GM12891 (cell line): ENCODE measurements around the gene ZNF580.

Experiments used
- POLR2AphosphoS5 ChIP-seq: IDR thresholded peaks from 2 replicates; pipeline ENCODE4 v1.6.1; 2011; ENCODE audit warnings: low read depth, low read length, control low read depth
- TAF1 ChIP-seq: IDR thresholded peaks from 2 replicates; pipeline ENCODE4 v1.6.1; 2011; ENCODE audit warnings: low read depth, low read length, control low read depth

DNA sequence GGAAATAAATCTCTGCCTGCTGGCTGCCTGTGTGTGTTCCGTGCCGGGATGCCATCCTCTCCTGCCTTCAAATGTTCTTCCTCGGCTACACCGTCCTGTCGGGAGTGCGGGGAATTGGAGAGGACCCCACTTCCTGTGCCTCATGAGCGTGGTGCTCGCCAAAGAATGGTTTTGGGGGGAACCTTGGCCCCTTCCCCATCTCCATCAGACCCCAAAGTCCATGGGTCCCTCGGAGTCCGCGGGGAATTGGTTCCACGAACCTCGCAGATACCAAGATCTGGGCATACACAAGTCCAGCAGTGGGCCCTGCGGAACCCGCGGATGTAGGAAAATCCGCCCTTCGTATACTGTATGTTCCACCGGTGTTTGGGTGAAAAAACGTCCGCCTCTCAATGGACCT is 37.7 kb upstream of the ZNF580 start:
- no peak for TF ChIP-seq TAF1
- TF ChIP-seq POLR2AphosphoS5 = no peak
